Liver (tissue), 9 donors: ENCODE data around the gene TCERG1L. TPM values are rescaled to one million over a fixed set of nuclear protein-coding genes. Genes with fewer than 3 reads are reported as not detected.

Experiments used
- DNase-seq: peaks from one replicate; pipeline ENCODE4 v3.0.0-alpha.2; 2017; ENCODE audit warnings: low spot score
- H3K27ac ChIP-seq, 2 donors: one replicate each; pipeline ENCODE4 v1.7.0; 2013; ENCODE audit warnings: inconsistent platforms in 2 of 2, low read length in 2 of 2, control low read depth in 1 of 2, low read depth in 1 of 2, mild to moderate bottlenecking in 1 of 2
- H3K27me3 ChIP-seq, 4 donors: one replicate each; pipeline versions ENCODE4 v1.6.1 to v1.7.0; 2013; ENCODE audit warnings: low read length in 3 of 4, inconsistent platforms in 1 of 4, mild to moderate bottlenecking in 1 of 4, moderate library complexity in 1 of 4; ENCODE audit not compliant: control insufficient read depth in 4 of 4, insufficient read depth in 4 of 4
- H3K36me3 ChIP-seq, 4 donors: one replicate each; pipeline versions ENCODE4 v1.6.1 to v1.7.0; 2013; ENCODE audit warnings: low read length in 3 of 4, mild to moderate bottlenecking in 3 of 4, low read depth in 1 of 4, moderate library complexity in 1 of 4; ENCODE audit not compliant: control insufficient read depth in 4 of 4, insufficient read depth in 3 of 4
- H3K4me1 ChIP-seq, 4 donors: one replicate each; pipeline versions ENCODE4 v1.6.1 to v1.7.0; 2013; ENCODE audit warnings: low read length in 3 of 4, mild to moderate bottlenecking in 3 of 4, moderate library complexity in 1 of 4; ENCODE audit not compliant: control insufficient read depth in 4 of 4, insufficient read depth in 4 of 4
- H3K4me3 ChIP-seq, 3 donors: one replicate each; pipeline versions ENCODE4 v1.6.1 to v1.7.0; 2013; ENCODE audit warnings: low read length in 3 of 3, control low read depth in 1 of 3, low read depth in 1 of 3, mild to moderate bottlenecking in 1 of 3
- H3K9ac ChIP-seq, 2 donors: one replicate each; pipeline ENCODE4 v1.7.0; 2013; ENCODE audit warnings: low read length in 2 of 2, mild to moderate bottlenecking in 2 of 2, moderate library complexity in 2 of 2, control low read depth in 1 of 2, low read depth in 1 of 2
- H3K9me3 ChIP-seq, 4 donors: one replicate each; pipeline versions ENCODE4 v1.6.1 to v1.7.0; 2013; ENCODE audit warnings: low read length in 3 of 4; ENCODE audit not compliant: control insufficient read depth in 4 of 4
- ATF3 ChIP-seq: IDR thresholded peaks from 2 replicates; pipeline ENCODE4 v1.6.1; 2016; ENCODE audit warnings: antibody characterized with exemption
- CTCF ChIP-seq: fragments of 150-350 bp; IDR thresholded peaks from 2 replicates; pipeline ENCODE4 v1.5.1; 2017; ENCODE audit warnings: improper control_type of control experiment, low read depth, low read length; ENCODE audit not compliant: missing input control
- EGR1 ChIP-seq, 2 donors: IDR thresholded peaks; 2 replicates each; pipeline ENCODE4 v1.6.1; 2016 to 2018; ENCODE audit warnings: antibody characterized with exemption in 2 of 2, low read depth in 2 of 2
- FOXA1 ChIP-seq: IDR thresholded peaks from 2 replicates; pipeline ENCODE4 v1.6.1; 2016; ENCODE audit warnings: antibody characterized with exemption
- FOXA2 ChIP-seq: IDR thresholded peaks from 2 replicates; pipeline ENCODE4 v1.6.1; 2016; ENCODE audit warnings: antibody characterized with exemption
- GABPA ChIP-seq, 2 donors: IDR thresholded peaks in 1 of 2; conservative IDR thresholded peaks in 1 of 2; 2 replicates each; pipeline ENCODE4 v1.6.1; 2016; ENCODE audit warnings: antibody characterized with exemption in 2 of 2, mild to moderate bottlenecking in 1 of 2, moderate library complexity in 1 of 2
- HNF4A ChIP-seq, 2 donors: conservative IDR thresholded peaks; 2 replicates each; pipeline ENCODE4 v1.6.1; 2016; ENCODE audit warnings: antibody characterized with exemption in 2 of 2, mild to moderate bottlenecking in 2 of 2
- HNF4G ChIP-seq: IDR thresholded peaks from 2 replicates; pipeline ENCODE4 v1.6.1; 2016; ENCODE audit warnings: antibody characterized with exemption
- JUND ChIP-seq, 2 donors: IDR thresholded peaks; 2 replicates each; pipeline ENCODE4 v1.6.1; 2016; ENCODE audit warnings: antibody characterized with exemption in 2 of 2
- MAX ChIP-seq: IDR thresholded peaks from 2 replicates; pipeline ENCODE4 v1.6.1; 2016; ENCODE audit warnings: antibody characterized with exemption
- NR2F2 ChIP-seq: IDR thresholded peaks from 2 replicates; pipeline ENCODE4 v1.6.1; 2016; ENCODE audit warnings: antibody characterized with exemption
- RAD21 ChIP-seq, 2 donors: IDR thresholded peaks; 2 replicates each; pipeline ENCODE4 v1.6.1; 2016; ENCODE audit warnings: antibody characterized with exemption in 2 of 2, mild to moderate bottlenecking in 2 of 2
- REST ChIP-seq: IDR thresholded peaks from 2 replicates; pipeline ENCODE4 v1.6.1; 2016; ENCODE audit warnings: antibody characterized with exemption, mild to moderate bottlenecking
- RXRA ChIP-seq, 2 donors: IDR thresholded peaks; 2 replicates each; pipeline ENCODE4 v1.6.1; 2017 to 2018; ENCODE audit warnings: antibody characterized with exemption in 2 of 2, mild to moderate bottlenecking in 1 of 2
- SP1 ChIP-seq: IDR thresholded peaks from 2 replicates; pipeline ENCODE4 v1.6.1; 2018; ENCODE audit warnings: antibody characterized with exemption, mild to moderate bottlenecking
- TAF1 ChIP-seq: conservative IDR thresholded peaks from 2 replicates; pipeline ENCODE4 v1.6.1; 2016; ENCODE audit warnings: antibody characterized with exemption, mild to moderate bottlenecking
- YY1 ChIP-seq: IDR thresholded peaks from 2 replicates; pipeline ENCODE4 v1.6.1; 2016; ENCODE audit warnings: antibody characterized with exemption, mild to moderate bottlenecking
- ZBTB33 ChIP-seq: IDR thresholded peaks from 2 replicates; pipeline ENCODE4 v1.6.1; 2016; ENCODE audit warnings: antibody characterized with exemption
- WGBS: extraction: QIAGEN DNeasy Blood & Tissue Kit; methylation state at CpG from one replicate; pipeline ENCODE4 v1.1.7; 2013; 5-methylcytosine and 5-hydroxymethylcytosine counted together
- polyA plus RNA-seq, 2 donors: library from polyadenylated mRNA; stranded (reverse) in 1 of 2; unstranded in 1 of 2; fragments of 200-250 nt in 1 of 2; fragments of >200 nt in 1 of 2; fragmentation: Nextera tagmentation in 1 of 2; extraction: Ambion mirVana in 1 of 2; gene quantifications; one replicate each; pipeline versions ENCODE4 v1.2.1 to v1.2.3, GENCODE V29; 2013 to 2015
- total RNA-seq, 2 donors: library from RNA; depleted of rRNA; stranded (reverse); fragments of >200 nt; gene quantifications; one replicate each; pipeline ENCODE4 v1.2.3, GENCODE V29; 2014
- donor health status: healthy.
- donor health status: healthy.
- donor health status: healthy.
- donor health status: healthy.
- donor health status: healthy.

Gene TCERG1L
- total and polyA plus RNA-seq, 4 donors = not detected

GRCh38 chr10:131274883-131275282, 36.6 kb downstream of the TCERG1L start:
- TF ChIP-seq HNF4A (conservative IDR thresholded peaks at IDR 0.05) (no peak), RAD21 (IDR thresholded peaks at IDR 0.05) (no peak), FOXA2 (no peak), TAF1 (no peak), SP1 (no peak), EGR1 (IDR thresholded peaks at IDR 0.05; ENCODE audit: low read depth in 2 of 2) (no peak), JUND (IDR thresholded peaks at IDR 0.05) (no peak), FOXA1 (no peak), RXRA (IDR thresholded peaks at IDR 0.05) (no peak), MAX (no peak), ATF3 (no peak), NR2F2 (no peak), GABPA (IDR thresholded peaks at IDR 0.05 in 1 of 2, conservative IDR thresholded peaks at IDR 0.05 in 1 of 2) (no peak), HNF4G (no peak)
- Histone ChIP-seq H3K36me3 (no peaks in the 10 kb centered on the region), H3K9ac (no peak overlapping the region), H3K9me3 (no peaks in the 10 kb centered on the region), H3K27ac (no peak overlapping the region), H3K4me3 (no peak overlapping the region), H3K4me1 (no peaks in the 10 kb centered on the region), H3K27me3 (peaks cover 0 to 7% (median 3%) of the 10 kb centered on the region in 4 donors)
- DNase-seq = no peak
- WGBS = 76% methylated on average over 5 of the region's 5 CpGs

- peaks cover 0 to 7% (median 3%) of the 10 kb centered on the region in 4 donors for H3K27me3 ChIP-seq
- H3K36me3 ChIP-seq = no peaks in the 10 kb centered on the region
- no peak overlapping the region for H3K27ac ChIP-seq
- no peak overlapping the region for H3K9ac ChIP-seq
- no peaks in the 10 kb centered on the region for H3K4me1 ChIP-seq
- 86% methylated on average over 19 of the region's 19 CpGs for WGBS
- TF ChIP-seq TAF1 (no peak), JUND (IDR thresholded peaks at IDR 0.05) (no peak), GABPA (IDR thresholded peaks at IDR 0.05 in 1 of 2, conservative IDR thresholded peaks at IDR 0.05 in 1 of 2) (no peak), NR2F2 (no peak), FOXA1 (no peak), ATF3 (no peak), FOXA2 (no peak), EGR1 (IDR thresholded peaks at IDR 0.05; ENCODE audit: low read depth in 2 of 2) (no peak), YY1 (no peak), CTCF (no peak), ZBTB33 (no peak), RXRA (IDR thresholded peaks at IDR 0.05) (no peak), REST (no peak), HNF4A (conservative IDR thresholded peaks at IDR 0.05) (no peak), RAD21 (IDR thresholded peaks at IDR 0.05) (no peak), MAX (no peak), HNF4G (no peak), SP1 (no peak)
- no peaks in the 10 kb centered on the region for H3K9me3 ChIP-seq
- H3K4me3 ChIP-seq = no peak overlapping the region
- no peak for DNase-seq
These were observed 37.2 kb downstream of the TCERG1L start for GRCh38 chr10:131274133-131274880.
